Measurements from ENCODE around the gene PDCD4. TPM values are rescaled to one million over a fixed set of nuclear protein-coding genes. Genes with fewer than 3 reads are reported as not detected.

PDCD4 gene
- total and polyA plus RNA-seq, 2 of the 8 experiments (the other 6 are each of a cell fraction or from before 2014, with no cell fraction given): 3.3 to 26.8 TPM

DNA sequence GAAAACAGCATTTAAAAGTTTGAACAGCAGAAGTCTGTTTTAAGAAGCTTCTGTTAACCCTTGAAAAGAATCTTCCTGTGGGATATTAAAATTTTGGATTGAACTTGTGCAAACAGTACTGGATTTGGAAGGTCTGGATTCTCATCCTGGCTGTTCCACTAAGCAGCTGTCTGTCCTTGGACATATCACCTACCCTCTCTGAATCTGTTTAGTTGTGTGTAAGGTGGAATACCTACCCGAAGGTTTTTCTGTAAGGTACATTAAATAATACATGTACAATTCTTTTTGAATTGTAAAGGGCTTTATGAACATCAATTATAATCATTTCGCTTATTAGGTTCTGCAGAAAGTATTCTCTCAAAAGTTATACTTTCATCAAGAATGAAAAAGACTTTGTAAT, 2.2 kb downstream of the PDCD4 start:
- FAIRE-seq: no peak
- CTCF ChIA-PET (ENCODE audit: partially characterized antibody): interaction anchor here (1.3 kb wide), 1 partner anchor 17 kb away, joined by 3 read pairs; no protein-coding TSS in a partner anchor

More for the DNA sequence above, 2.2 kb downstream of the PDCD4 start:
- Histone ChIP-seq H3K4ac (replicated peaks; ENCODE audit: insufficient read length, low read depth, low read length) (no peak overlapping the region), H2BK15ac (ENCODE audit: low read length) (no peak overlapping the region), H3K18ac (ENCODE audit: extremely low read depth, low read length) (no peak overlapping the region), H4K5ac (ENCODE audit: insufficient read length, low read depth, low read length) (no peak overlapping the region), H4K91ac (replicated peaks; ENCODE audit: insufficient read length, low read length) (no peak overlapping the region), H3K79me1 (ENCODE audit: low read depth, low read length) (no peaks in the 10 kb centered on the region; the same call in 1 of the 2 replicates), H2BK120ac (replicated peaks; ENCODE audit: low read depth, low read length) (no peak overlapping the region), H3K9ac (replicated peaks in 1 of 4; ENCODE audit: extremely low read depth in 1 of 4, low read depth in 3 of 4, low read length in 3 of 4) (no peak overlapping the region), H4K8ac (ENCODE audit: extremely low read depth, insufficient read depth, low read length) (no peak overlapping the region), H3K4me1 (replicated peaks in 1 of 4; ENCODE audit: control insufficient read depth in 3 of 4, insufficient read depth in 4 of 4, low read length in 3 of 4) (peaks cover 4 to 9% (median 8%) of the 10 kb centered on the region in 4 experiments), H3K23me2 (ENCODE audit: low read depth, low read length) (peaks cover 2% of the 10 kb centered on the region; the same call in 1 of the 2 replicates), H2BK5ac (ENCODE audit: low read depth, low read length) (no peak overlapping the region), H3K56ac (replicated peaks; ENCODE audit: insufficient read length, low read depth, low read length) (no peak overlapping the region), H2BK20ac (ENCODE audit: low read length) (no peak overlapping the region), H3K9me3 (ENCODE audit: insufficient read depth in 2 of 2, low read depth in 1 of 2, low read length in 1 of 2) (no peaks in the 10 kb centered on the region), H3K14ac (ENCODE audit: insufficient read length) (no peak overlapping the region), H3K27me3 (replicated peaks in 1 of 4; ENCODE audit: control insufficient read depth in 3 of 4, extremely low read depth in 1 of 4, insufficient read depth in 3 of 4, low read length in 3 of 4) (no peaks in the 10 kb centered on the region), H4K20me1 (replicated peaks in 1 of 2; ENCODE audit: control insufficient read depth in 1 of 2, insufficient read depth in 2 of 2, low read length in 2 of 2) (no peaks in the 10 kb centered on the region), H3K23ac (ENCODE audit: insufficient read length) (no peak overlapping the region), H3K4me3 (ENCODE audit: extremely low read depth in 1 of 4, insufficient read depth in 2 of 4, low read depth in 3 of 4, low read length in 4 of 4) (peak overlapping the region in 1 of 4 experiments; percentile 74; a peak in 1 of 8 replicates), H2BK12ac (ENCODE audit: low read depth, low read length) (no peak overlapping the region), H3K36me3 (ENCODE audit: control insufficient read depth in 2 of 4, insufficient read depth in 4 of 4, low read length in 3 of 4) (peaks cover 0 to 7% (median 0%) of the 10 kb centered on the region in 4 experiments; a peak in 1 of 8 replicates), H2AK5ac (ENCODE audit: low read depth, low read length) (no peak overlapping the region), H3K27ac (ENCODE audit: low read depth, low read length) (no peak overlapping the region), H3K4me2 (ENCODE audit: insufficient read depth in 1 of 2, low read depth in 2 of 2, low read length in 2 of 2) (no peak overlapping the region; a peak in 1 of 4 replicates), H2AFZ (ENCODE audit: low read length) (no peak overlapping the region), H3K79me2 (ENCODE audit: control insufficient read depth in 1 of 2, insufficient read depth in 2 of 2, low read length in 2 of 2) (peaks cover 0 to 11% of the 10 kb centered on the region in 2 experiments; a peak in 2 of 4 replicates)
- TF ChIP-seq, protein P1, sequence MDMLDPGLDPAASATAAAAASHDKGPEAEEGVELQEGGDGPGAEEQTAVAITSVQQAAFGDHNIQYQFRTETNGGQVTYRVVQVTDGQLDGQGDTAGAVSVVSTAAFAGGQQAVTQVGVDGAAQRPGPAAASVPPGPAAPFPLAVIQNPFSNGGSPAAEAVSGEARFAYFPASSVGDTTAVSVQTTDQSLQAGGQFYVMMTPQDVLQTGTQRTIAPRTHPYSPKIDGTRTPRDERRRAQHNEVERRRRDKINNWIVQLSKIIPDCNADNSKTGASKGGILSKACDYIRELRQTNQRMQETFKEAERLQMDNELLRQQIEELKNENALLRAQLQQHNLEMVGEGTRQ (IDR thresholded peaks at IDR 0.05; ENCODE audit: low read length): no peak
- TF ChIP-seq POLR2AphosphoS5 (IDR thresholded peaks at IDR 0.05; ENCODE audit: low read depth, low read length): no peak
- WGBS, 2 experiments (ENCODE audit: extremely low coverage in 1 of 2, insufficient coverage in 1 of 2, insufficient read length in 1 of 2, insufficient replicate concordance in 2 of 2, low coverage in 1 of 2, low lambda C conversion rate in 2 of 2, missing lambda C conversion rate in 1 of 2): 85% methylated on average over 2 of the region's 2 CpGs; no CpG with 5 or more reads in 1 of the 2 experiments
- POLR2A ChIA-PET (ENCODE audit: partially characterized antibody): interaction anchor here (0.6 kb wide), 1 partner anchor 358 kb away, joined by 3 read pairs; no protein-coding TSS in a partner anchor
- no peak for DNase-seq (ENCODE audit: low read depth in 1 of 2, low spot score in 2 of 2)
